Activated CD4-positive, alpha-beta T cell treated with anti-CD3 and anti-CD28 coated beads, Interleukin-2, amount 50 U/mL, for 16 hours (primary cell): ENCODE results near the gene PSMD12.
"Not testable (repeated sequence)": the region's sequence is repeated elsewhere in the genome, so short reads cannot be mapped to it uniquely, and the experiment has no call there.

Experiments used
- DNase-seq: peaks from one replicate; pipeline ENCODE4 v3.0.0-alpha.2; 2020

The PSMD12 gene

GRCh38 chr17:67366193-67367157 is at the start of gene PSMD12:
Gene PSMD12 (minus strand): TSS chr17:67366577. CDS start chr17:67366519, 58 bp downstream.
- peak; percentile 95 for DNase-seq

- DNase-seq: no peak
Observed at GRCh38 chr17:67415291-67415690, 48.9 kb upstream of the PSMD12 start.

- no peak for DNase-seq
Observed at GRCh38 chr17:67414559-67414958, 48.2 kb upstream of the PSMD12 start.

- DNase-seq: no peak
Observed at GRCh38 chr17:67414130-67414529, 47.8 kb upstream of the PSMD12 start.

- DNase-seq: no peak
Observed at GRCh38 chr17:67413388-67413787, 47.0 kb upstream of the PSMD12 start.

- no peak for DNase-seq
Observed at GRCh38 chr17:67412941-67413340, 46.6 kb upstream of the PSMD12 start.

- DNase-seq: no peak
Observed at GRCh38 chr17:67412032-67412431, 45.7 kb upstream of the PSMD12 start.

- no peak for DNase-seq
Observed at GRCh38 chr17:67411397-67411796, 45.0 kb upstream of the PSMD12 start.

- DNase-seq: not testable (repeated sequence)
Observed at GRCh38 chr17:67408455-67408830, 42.1 kb upstream of the PSMD12 start.

- DNase-seq: no peak
Observed at GRCh38 chr17:67403483-67403882, 37.1 kb upstream of the PSMD12 start.

- no peak for DNase-seq
Observed at GRCh38 chr17:67403065-67403464, 36.7 kb upstream of the PSMD12 start.

- DNase-seq: no peak
Observed at GRCh38 chr17:67401598-67402504, 35.5 kb upstream of the PSMD12 start.

- DNase-seq: no peak
Observed at GRCh38 chr17:67401106-67401505, 34.7 kb upstream of the PSMD12 start.

GRCh38 chr17:67400193-67400592 is 33.8 kb upstream of the PSMD12 start:
- no peak for DNase-seq

GRCh38 chr17:67399676-67400075 is 33.3 kb upstream of the PSMD12 start:
- no peak for DNase-seq

- DNase-seq: no peak
Observed at GRCh38 chr17:67393809-67394397, 27.5 kb upstream of the PSMD12 start.

- no peak for DNase-seq
Observed at GRCh38 chr17:67392111-67392510, 25.7 kb upstream of the PSMD12 start.

- DNase-seq: peak; percentile 94
Observed at GRCh38 chr17:67390646-67391361, 24.4 kb upstream of the PSMD12 start.

- no peak for DNase-seq
Observed at GRCh38 chr17:67390006-67390645, 23.7 kb upstream of the PSMD12 start.

GRCh38 chr17:67388986-67389385 is 22.6 kb upstream of the PSMD12 start:
- no peak for DNase-seq

- DNase-seq: not testable (repeated sequence)
Observed at GRCh38 chr17:67388536-67388935, 22.2 kb upstream of the PSMD12 start.
